Hypothalamus (tissue), 51 donors: ENCODE measurements around the gene MRPL43.

ENCODE experiments used
- DNase-seq, 51 donors: peaks; one replicate each; lab custom pipeline; 2025; lab: John Stamatoyannopoulos, UW

MRPL43 gene

GRCh38 chr10:101020427-101021075 lies 33.3 kb upstream of the MRPL43 start:
- no peak for DNase-seq

GRCh38 chr10:101019440-101019703 lies 32.1 kb upstream of the MRPL43 start:
- no peak for DNase-seq

- peak in 47 of 51 donors; percentile 12 to 89 (median 58) for DNase-seq
These were observed 31.5 kb upstream of the MRPL43 start for GRCh38 chr10:101018600-101019439.

DNA sequence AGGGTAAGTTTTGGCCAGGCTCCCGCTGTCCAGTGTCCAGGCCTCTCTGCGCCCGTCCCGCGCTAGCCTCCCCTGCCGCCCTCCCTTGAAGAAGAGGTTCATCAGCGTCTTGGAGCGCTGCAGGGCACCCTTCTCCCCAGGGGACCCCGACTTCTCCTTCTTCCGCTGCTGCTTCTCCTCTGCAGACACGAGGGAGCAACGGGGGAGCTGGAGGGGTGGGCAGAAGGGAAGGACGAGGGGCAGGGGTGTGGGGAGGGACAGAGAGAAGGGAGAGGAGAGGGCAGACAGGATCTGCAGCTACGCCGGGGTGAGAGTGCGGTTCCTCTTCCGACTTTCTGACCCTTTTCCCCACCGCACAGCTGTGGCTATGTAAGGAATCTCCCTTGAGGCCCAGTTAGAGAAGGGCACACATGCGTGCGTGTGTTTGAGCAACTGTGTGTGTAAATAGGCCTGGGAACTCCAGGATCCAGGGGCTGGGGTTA lies 30.9 kb upstream of the MRPL43 start:
- DNase-seq = no peak

DNA sequence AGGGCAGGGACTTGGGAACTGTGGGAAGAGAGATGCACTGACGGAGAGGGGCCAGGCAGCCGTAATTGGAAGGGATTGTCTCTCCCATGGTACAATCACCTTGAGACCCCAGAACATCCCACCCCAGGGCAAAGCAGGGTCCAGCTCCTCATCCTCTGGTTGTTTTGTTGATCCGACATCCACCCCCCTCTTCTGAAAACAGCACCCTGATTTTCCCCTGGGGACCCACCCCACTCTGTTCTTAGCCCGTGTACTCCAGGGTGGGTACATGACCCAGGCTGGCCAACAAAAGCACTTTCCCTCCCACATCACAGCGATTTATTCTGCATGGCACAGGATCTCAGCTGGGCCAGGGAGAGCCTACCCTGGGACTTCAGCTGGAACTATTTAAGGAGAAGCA lies 29.5 kb upstream of the MRPL43 start:
- no peak for DNase-seq

DNA sequence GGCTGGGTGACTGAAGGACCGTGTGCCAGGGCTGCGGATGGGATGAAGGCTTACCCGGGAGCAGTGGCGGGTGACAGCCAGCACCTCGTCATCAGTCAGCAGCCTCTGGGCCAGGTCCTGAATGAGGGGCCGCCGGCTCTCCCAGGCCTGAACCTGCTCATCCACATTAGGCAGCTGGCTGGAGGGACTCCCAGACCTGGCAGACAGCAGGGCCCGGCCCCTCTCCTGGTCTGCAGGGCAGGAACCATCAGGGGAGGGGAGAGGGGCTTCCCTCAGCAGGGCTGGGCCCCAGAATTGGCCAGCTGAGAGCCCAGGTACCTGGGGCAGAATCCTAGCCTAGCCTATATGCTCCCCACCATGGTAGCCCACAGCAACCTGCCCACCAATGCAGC lies 28.3 kb upstream of the MRPL43 start:
- no peak for DNase-seq

DNA sequence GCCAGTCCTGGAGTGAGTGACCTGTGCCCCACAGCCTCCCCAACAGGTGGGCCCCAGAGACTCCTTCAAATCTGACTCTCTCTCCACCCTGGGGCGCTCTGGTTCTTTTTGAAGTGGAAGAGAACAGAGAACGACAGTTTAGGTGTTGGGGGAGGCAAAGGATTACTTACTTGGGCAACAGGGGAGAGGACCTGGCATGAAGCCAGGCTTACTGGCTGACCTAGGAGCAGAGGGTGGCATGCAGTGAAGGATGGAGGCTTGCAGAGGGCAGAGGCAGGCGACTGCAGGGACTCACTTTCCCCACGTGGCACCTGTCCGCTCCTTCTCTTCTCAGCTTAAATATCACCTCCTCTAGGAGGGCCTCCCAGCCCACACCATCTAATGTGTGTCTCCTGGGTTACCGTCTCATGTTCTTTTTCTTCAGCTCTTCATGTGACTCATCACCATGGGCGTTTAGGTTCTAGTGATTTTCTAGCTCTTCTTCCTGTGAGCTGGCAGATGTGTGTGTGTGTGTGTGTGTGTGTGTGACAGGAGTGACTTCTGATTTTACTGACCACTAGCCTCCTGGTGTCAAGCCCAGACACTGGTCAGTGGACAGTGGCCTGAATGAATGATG lies 27.8 kb upstream of the MRPL43 start:
- peak in 1 of 51 donors; percentile 50 for DNase-seq

DNA sequence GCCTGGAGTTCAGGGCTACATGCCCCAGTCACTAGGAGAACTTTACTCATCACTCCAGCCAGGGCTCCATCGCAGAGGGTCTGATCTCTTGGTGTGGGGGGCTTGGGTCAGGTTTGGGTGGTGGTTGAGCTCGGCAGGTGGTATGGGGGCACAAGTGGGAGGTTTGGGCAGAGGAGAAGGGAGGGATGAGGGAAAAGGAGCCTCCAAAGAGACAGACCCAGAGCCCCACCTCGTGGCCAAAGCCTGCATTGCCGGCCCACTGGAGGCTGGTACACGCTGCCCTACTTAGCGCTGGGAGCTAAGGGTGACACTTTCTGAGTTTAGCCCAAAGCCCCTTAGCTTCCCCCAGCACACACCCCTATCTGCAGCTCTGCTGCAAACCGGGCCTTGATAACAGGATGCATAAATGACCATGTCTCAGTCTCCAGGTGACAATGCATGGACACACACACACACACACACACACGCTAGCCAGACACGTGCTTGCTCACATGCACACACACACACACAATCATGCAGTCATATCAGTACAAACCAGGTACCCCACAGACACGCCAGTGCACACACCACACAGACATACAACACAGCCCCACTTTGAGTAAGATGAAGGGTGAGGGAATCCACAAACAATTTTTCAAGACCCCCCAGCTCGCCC lies 27.1 kb upstream of the MRPL43 start:
- DNase-seq = peak in 50 of 51 donors; percentile 13 to 90 (median 64)

- DNase-seq = no peak
These were observed 26.1 kb upstream of the MRPL43 start for GRCh38 chr10:101013365-101013825.

DNA sequence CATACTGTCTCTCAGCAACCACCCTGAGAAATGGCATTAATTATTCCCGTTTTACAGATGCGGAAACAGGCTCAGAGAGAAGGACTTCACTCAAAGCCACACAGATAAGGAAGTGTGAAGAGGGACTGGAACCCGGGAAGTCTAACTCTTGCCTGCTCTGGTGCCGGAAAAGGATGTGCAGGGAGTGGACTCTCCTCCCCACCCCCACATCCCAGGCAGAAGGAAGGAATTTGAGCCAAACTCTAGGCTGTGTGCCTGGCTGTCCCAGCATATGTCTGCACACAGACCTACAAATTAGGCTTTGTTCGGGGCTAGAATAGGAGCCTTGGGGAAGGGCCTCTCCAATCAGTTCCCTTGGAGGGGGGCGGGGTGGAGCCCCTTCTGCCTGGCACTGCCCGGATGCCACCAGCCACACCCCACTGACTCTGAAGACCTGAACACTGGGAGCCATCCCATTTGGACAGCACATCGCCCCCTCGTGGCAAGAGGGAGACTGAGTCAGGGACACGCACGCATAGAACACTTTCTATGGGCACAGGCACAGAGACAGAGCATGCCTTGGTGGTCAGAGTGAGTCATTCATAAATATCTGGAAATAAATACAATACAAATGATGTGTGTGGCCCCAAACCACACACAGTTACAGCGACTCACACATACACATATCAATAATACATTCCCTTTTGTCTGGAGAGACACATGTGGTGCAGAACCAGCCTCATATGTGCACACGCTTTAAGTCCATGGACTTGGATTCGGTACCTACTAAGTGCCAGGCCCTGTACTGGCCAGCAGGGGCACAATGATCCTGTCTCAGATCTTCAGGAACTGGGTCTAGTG lies 25.4 kb upstream of the MRPL43 start:
- peak; percentile 11 to 97 (median 81) for DNase-seq

DNA sequence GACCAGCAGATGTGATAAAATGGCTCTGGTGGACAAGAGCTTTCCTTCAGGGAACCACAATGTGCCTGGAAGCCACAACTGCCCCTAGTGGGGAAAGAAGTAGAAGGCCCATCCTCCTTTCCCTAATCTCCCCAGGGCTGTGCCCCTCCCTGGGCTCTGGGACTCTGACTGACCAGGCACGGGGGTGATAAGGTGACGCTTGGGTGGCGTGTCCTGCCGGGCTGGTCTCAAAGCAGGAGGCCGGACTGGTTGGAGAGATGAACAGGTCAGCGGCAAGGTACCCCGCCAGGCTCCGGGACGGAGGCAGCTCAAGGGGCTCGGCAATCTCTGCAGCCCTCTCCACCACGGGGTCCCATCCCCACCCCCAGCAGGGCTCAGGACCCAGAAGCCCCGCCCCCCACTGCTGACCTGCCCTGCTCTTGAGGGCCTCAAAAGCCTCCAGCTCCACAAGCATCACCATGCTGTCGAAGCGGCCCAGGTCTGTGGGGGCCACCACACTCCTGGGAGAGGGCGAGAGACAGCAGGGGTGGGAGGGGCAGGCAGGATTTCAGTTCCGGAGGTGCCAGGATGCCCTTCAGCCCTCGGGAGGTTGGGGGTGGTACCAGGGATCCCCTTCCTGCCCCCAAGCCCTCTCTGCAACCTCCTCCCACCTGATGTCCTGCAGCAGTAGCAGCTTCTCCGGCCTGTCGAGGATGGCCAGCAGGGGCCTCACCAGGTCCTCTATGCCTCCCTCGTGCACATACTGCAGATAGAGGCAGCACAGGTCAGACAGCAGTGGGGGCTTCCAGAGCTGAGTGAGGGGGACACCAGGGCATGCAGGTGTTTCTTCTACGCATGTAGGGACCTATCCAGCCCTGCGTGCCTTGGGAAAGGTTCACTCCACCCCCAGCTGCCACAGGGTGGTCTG lies 24.5 kb upstream of the MRPL43 start:
- DNase-seq = peak in 3 of 51 donors; percentile 15 to 60 (median 18)

- DNase-seq = no peak
These were observed 23.0 kb upstream of the MRPL43 start for GRCh38 chr10:101010329-101010728.

- DNase-seq = peak in 41 of 51 donors; percentile 11 to 87 (median 56)
These were observed 21.6 kb upstream of the MRPL43 start for GRCh38 chr10:101008823-101009423.

DNA sequence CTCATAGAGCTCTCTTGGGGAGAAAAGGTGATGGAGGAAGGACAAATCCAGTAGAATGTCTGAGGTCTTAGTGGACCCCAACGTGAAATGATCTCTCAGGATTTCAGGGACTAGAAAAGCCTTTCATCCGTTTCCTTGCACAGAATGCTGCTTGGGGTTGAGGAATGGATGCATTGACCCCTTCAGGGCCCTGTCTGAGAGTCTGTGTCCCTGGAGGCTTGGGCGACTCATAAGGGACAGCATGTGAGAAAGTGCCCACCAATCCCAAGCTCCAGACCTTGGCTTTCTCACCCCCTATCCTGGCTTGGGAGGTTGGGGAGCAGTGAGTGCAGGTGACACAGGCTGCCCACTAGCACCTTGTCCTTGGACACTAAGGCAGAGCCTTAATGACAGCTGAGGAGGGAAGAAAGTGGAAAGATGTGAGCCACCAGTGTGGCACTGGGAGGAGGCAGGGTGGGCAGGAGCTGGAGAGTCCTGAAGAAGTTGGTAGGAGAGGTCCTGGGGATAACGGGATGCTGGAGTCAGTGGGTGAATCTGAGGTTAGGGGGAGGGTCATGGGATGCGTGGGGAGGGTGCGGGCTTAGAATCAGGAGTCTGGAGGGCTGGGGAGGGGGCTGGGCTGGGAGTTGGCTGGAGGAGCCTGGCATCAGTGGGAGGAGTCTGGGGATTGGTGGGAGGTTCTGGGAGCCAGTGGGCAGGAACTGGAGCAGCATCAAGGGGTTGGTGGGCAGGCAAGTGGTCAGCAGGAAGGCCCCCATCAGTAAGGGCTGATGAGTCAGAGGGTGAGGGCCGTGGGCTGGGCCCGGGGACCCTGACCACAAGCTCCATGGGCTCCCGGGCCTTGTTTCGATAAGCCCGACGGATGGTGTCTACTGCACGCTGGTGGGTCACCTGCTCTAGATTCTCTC lies 20.9 kb upstream of the MRPL43 start:
- DNase-seq = peak in 23 of 51 donors; percentile 11 to 78 (median 58)

GRCh38 chr10:101007099-101007711 lies 19.9 kb upstream of the MRPL43 start:
- peak in 17 of 51 donors; percentile 24 to 71 (median 41) for DNase-seq

- peak in 14 of 51 donors; percentile 15 to 64 (median 43) for DNase-seq
These were observed 19.3 kb upstream of the MRPL43 start for GRCh38 chr10:101006593-101007098.
